ENCODE data around the gene PIP5KL1.
A peak's percentile ranks its signal among the peaks of the same experiment; 100 is the strongest.

GRCh38 chr9:127921557-127922120, 8.9 kb downstream of the PIP5KL1 start:
- TF ChIP-seq, protein P1, sequence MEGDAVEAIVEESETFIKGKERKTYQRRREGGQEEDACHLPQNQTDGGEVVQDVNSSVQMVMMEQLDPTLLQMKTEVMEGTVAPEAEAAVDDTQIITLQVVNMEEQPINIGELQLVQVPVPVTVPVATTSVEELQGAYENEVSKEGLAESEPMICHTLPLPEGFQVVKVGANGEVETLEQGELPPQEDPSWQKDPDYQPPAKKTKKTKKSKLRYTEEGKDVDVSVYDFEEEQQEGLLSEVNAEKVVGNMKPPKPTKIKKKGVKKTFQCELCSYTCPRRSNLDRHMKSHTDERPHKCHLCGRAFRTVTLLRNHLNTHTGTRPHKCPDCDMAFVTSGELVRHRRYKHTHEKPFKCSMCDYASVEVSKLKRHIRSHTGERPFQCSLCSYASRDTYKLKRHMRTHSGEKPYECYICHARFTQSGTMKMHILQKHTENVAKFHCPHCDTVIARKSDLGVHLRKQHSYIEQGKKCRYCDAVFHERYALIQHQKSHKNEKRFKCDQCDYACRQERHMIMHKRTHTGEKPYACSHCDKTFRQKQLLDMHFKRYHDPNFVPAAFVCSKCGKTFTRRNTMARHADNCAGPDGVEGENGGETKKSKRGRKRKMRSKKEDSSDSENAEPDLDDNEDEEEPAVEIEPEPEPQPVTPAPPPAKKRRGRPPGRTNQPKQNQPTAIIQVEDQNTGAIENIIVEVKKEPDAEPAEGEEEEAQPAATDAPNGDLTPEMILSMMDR (IDR thresholded peaks at IDR 0.05): peak; percentile 96 to 98 (median 97)
- no peak for TF ChIP-seq POLR2A (IDR thresholded peaks at IDR 0.05)
